ENCODE results near the gene IGFBP5. TPM values are rescaled to one million over a fixed set of nuclear protein-coding genes. Genes with fewer than 3 reads are reported as not detected.

IGFBP5 gene
- total and polyA plus RNA-seq, 2 donors (not counting 3 experiments of a cell fraction or from before 2014, with no cell fraction given): 0.06 TPM; not detected in 1

DNA sequence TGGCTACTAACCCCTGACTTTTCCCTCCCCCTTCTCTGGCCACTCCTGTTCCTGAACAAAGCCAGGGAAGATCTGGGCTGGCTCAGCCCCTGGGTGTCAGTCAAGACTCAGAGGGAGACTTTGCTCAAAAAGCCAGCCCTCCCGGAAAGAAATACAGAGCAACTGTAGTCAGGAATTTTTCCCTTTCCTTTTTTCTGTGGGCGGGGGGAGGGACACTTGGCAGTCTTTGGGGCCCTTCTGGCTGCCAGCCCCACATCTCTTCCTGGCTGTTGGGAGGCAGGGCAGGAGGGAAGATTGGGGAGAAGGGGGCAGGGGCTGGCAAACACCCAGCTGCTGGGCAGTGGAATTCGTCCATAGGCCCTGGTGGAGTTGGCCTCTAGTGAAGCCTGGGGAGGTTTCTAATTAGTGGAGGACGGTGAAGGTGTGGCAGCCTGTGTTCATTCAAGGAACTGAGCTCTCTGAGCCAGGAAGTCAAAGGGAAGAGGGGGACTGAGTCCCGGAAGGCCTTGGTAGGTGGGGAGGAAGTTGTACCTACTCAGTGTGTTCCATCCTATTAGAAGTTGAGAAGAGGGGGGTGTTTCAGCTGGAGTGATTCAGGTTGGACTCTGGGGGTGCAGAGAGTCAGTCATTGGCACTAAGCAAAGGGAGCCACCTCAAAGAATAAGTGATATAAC, 51.2 kb downstream of the IGFBP5 start:
- Histone ChIP-seq H3K36me3 (ENCODE audit: control insufficient read depth in 2 of 2, extremely low read depth in 1 of 2, insufficient read depth in 2 of 2, low read length in 2 of 2) (no peaks in the 10 kb centered on the region), H3K27ac (ENCODE audit: insufficient read depth, low read depth, low read length) (no peak overlapping the region), H2AFZ (ENCODE audit: low read depth, low read length) (no peak overlapping the region), H3K4me2 (ENCODE audit: insufficient read depth, low read length) (no peak overlapping the region), H3K4me1 (ENCODE audit: control insufficient read depth, extremely low read depth, insufficient read depth, low read length) (peaks cover 12% of the 10 kb centered on the region), H3K9me1 (replicated peaks; ENCODE audit: control insufficient read depth, extremely low read depth, insufficient read depth, low read length) (no peaks in the 10 kb centered on the region), H3K79me2 (ENCODE audit: control insufficient read depth, insufficient read depth, low read length) (peaks cover 8% of the 10 kb centered on the region), H3K27me3 (ENCODE audit: control insufficient read depth in 2 of 2, insufficient read depth in 2 of 2, low read length in 2 of 2) (no peaks in the 10 kb centered on the region), H3K9ac (replicated peaks; ENCODE audit: extremely low read depth, insufficient read depth, low read length) (no peak overlapping the region), H4K20me1 (replicated peaks; ENCODE audit: control insufficient read depth, extremely low read depth, insufficient read depth, low read length) (no peaks in the 10 kb centered on the region), H3K9me3 (replicated peaks; ENCODE audit: control insufficient read depth, insufficient read depth, low read length) (no peaks in the 10 kb centered on the region), H3K4me3 (replicated peaks in 1 of 3; ENCODE audit: insufficient read depth in 1 of 3, low read depth in 1 of 3, low read length in 3 of 3) (no peak overlapping the region)
- TF ChIP-seq EZH2 (IDR thresholded peaks at IDR 0.05; ENCODE audit: borderline replicate concordance, low read depth, low read length, severe bottlenecking) (no peak), JUN (IDR thresholded peaks at IDR 0.05; ENCODE audit: borderline replicate concordance, insufficient read depth, insufficient read length, low read depth) (no peak), POLR2A (IDR thresholded peaks at IDR 0.05; ENCODE audit: low read depth, low read length) (no peak), MYC (IDR thresholded peaks at IDR 0.05; ENCODE audit: low read depth, low read length) (no peak), FOS (IDR thresholded peaks at IDR 0.05; ENCODE audit: borderline replicate concordance, insufficient read depth, low read length) (no peak), GATA2 (IDR thresholded peaks at IDR 0.05; ENCODE audit: insufficient read depth, insufficient read length, low read depth, low read length) (no peak), POLR2AphosphoS5 (IDR thresholded peaks at IDR 0.05; ENCODE audit: insufficient read depth, low read depth, low read length) (no peak)
- TF ChIP-seq, protein P1, sequence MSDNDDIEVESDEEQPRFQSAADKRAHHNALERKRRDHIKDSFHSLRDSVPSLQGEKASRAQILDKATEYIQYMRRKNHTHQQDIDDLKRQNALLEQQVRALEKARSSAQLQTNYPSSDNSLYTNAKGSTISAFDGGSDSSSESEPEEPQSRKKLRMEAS (IDR thresholded peaks at IDR 0.05; ENCODE audit: insufficient read depth, insufficient read length): no peak
- TF ChIP-seq, protein P2, sequence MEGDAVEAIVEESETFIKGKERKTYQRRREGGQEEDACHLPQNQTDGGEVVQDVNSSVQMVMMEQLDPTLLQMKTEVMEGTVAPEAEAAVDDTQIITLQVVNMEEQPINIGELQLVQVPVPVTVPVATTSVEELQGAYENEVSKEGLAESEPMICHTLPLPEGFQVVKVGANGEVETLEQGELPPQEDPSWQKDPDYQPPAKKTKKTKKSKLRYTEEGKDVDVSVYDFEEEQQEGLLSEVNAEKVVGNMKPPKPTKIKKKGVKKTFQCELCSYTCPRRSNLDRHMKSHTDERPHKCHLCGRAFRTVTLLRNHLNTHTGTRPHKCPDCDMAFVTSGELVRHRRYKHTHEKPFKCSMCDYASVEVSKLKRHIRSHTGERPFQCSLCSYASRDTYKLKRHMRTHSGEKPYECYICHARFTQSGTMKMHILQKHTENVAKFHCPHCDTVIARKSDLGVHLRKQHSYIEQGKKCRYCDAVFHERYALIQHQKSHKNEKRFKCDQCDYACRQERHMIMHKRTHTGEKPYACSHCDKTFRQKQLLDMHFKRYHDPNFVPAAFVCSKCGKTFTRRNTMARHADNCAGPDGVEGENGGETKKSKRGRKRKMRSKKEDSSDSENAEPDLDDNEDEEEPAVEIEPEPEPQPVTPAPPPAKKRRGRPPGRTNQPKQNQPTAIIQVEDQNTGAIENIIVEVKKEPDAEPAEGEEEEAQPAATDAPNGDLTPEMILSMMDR (IDR thresholded peaks at IDR 0.05; ENCODE audit: extremely low read depth in 1 of 2, insufficient read depth in 1 of 2, low read depth in 1 of 2, low read length in 2 of 2): no peak
- dilution Hi-C loops (cut with MboI; ENCODE audit: extremely low pct_ligation_motif_present, low sequenced_read_pairs) (no loop called here), intact Hi-C loops (cut with micrococcal nuclease) (no loop called here)
- ChIA-PET POLR2A (interaction anchor here (0.6 kb wide), 1 partner anchor 8 kb away, joined by 3 read pairs; no protein-coding TSS in a partner anchor), CTCF (interaction anchor here (0.7 to 3.5 kb wide), 7 partner anchors 15 to 135 kb away, joined by 3 to 22 read pairs (median 4); no protein-coding TSS in a partner anchor)
- BruUV-seq (replicated peaks): no TSS peak
- peak; percentile 75 for FAIRE-seq
- DNase-seq (ENCODE audit: low read depth, low spot score): peak; percentile 50
